ENCODE data around the gene STX10. TPM values are rescaled to one million over a fixed set of nuclear protein-coding genes. Genes with fewer than 3 reads are reported as not detected.

STX10 gene
- total and polyA plus RNA-seq, 9 of the 15 experiments (the other 6 are each of a cell fraction or from before 2014, with no cell fraction given), result 0.51 to 66.3 (median 31.0) TPM

DNA sequence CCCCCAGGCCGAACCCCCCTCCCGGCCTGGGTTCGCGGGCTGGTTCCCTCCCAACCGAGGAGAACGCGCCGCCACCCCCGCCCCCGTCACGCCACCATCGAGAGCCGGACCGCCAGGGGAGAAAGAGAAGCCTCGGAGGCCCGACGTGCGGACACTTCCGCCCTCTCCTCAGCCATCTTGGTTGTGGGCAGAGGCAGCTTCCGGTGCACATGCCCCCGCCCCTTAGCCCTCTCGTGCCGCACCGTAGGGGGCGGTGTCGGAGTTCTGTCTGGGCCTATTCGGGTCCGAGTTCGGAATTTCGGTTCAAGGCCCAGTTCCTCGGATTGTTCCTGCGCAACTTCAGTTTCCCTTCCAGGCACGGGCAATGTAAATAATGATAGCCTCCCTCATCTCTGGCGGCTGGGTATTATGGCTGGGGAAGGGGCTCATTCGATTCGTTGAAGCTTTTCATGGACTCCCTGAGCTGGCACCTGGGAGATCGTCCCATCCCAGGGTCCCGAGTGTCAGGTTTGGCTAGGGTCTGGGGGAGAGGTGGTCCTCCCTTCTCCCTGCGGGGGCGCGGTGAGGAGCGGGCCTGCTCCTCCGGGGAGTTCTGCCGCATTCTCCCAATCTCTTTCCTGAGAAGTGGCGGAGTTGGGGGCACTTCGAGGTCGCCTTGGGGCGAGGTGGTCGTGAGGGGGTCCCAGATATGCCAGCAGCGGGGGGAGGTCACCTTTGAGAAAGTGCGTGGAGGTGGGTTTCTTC is at the start of gene STX10, which contains the start of gene IER2 (continued):
- TF ChIP-seq, protein P1, sequence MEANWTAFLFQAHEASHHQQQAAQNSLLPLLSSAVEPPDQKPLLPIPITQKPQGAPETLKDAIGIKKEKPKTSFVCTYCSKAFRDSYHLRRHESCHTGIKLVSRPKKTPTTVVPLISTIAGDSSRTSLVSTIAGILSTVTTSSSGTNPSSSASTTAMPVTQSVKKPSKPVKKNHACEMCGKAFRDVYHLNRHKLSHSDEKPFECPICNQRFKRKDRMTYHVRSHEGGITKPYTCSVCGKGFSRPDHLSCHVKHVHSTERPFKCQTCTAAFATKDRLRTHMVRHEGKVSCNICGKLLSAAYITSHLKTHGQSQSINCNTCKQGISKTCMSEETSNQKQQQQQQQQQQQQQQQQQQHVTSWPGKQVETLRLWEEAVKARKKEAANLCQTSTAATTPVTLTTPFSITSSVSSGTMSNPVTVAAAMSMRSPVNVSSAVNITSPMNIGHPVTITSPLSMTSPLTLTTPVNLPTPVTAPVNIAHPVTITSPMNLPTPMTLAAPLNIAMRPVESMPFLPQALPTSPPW (CRISPR knock-in tag; IDR thresholded peaks at IDR 0.05), result peak; percentile 91
- TF ChIP-seq MAFK (IDR thresholded peaks at IDR 0.05; ENCODE audit: low read length), result no peak
- TF ChIP-seq, protein P2, sequence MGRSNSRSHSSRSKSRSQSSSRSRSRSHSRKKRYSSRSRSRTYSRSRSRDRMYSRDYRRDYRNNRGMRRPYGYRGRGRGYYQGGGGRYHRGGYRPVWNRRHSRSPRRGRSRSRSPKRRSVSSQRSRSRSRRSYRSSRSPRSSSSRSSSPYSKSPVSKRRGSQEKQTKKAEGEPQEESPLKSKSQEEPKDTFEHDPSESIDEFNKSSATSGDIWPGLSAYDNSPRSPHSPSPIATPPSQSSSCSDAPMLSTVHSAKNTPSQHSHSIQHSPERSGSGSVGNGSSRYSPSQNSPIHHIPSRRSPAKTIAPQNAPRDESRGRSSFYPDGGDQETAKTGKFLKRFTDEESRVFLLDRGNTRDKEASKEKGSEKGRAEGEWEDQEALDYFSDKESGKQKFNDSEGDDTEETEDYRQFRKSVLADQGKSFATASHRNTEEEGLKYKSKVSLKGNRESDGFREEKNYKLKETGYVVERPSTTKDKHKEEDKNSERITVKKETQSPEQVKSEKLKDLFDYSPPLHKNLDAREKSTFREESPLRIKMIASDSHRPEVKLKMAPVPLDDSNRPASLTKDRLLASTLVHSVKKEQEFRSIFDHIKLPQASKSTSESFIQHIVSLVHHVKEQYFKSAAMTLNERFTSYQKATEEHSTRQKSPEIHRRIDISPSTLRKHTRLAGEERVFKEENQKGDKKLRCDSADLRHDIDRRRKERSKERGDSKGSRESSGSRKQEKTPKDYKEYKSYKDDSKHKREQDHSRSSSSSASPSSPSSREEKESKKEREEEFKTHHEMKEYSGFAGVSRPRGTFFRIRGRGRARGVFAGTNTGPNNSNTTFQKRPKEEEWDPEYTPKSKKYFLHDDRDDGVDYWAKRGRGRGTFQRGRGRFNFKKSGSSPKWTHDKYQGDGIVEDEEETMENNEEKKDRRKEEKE (IDR thresholded peaks at IDR 0.05; ENCODE audit: borderline replicate concordance in 1 of 2, control insufficient read depth in 1 of 2, low read depth in 2 of 2, low read length in 1 of 2), result no peak; a peak in 1 of 4 replicates
- TF ChIP-seq ZNF3 (CRISPR knock-in tag; IDR thresholded peaks at IDR 0.05), result no peak
- TF ChIP-seq ZNF197 (CRISPR knock-in tag; IDR thresholded peaks at IDR 0.05; ENCODE audit: low read depth), result no peak
- TF ChIP-seq EP400 (IDR thresholded peaks at IDR 0.05), result peak; percentile 78
- peak; percentile 76; the same call in 1 of the 2 replicates for TF ChIP-seq FOXP1 (CRISPR knock-in tag; IDR thresholded peaks at IDR 0.05)
- no peak for TF ChIP-seq CCAR2 (IDR thresholded peaks at IDR 0.05; ENCODE audit: low read depth, low read length)
- TF ChIP-seq ILF3 (IDR thresholded peaks at IDR 0.05; ENCODE audit: borderline replicate concordance), result no peak
- TF ChIP-seq, protein P3, sequence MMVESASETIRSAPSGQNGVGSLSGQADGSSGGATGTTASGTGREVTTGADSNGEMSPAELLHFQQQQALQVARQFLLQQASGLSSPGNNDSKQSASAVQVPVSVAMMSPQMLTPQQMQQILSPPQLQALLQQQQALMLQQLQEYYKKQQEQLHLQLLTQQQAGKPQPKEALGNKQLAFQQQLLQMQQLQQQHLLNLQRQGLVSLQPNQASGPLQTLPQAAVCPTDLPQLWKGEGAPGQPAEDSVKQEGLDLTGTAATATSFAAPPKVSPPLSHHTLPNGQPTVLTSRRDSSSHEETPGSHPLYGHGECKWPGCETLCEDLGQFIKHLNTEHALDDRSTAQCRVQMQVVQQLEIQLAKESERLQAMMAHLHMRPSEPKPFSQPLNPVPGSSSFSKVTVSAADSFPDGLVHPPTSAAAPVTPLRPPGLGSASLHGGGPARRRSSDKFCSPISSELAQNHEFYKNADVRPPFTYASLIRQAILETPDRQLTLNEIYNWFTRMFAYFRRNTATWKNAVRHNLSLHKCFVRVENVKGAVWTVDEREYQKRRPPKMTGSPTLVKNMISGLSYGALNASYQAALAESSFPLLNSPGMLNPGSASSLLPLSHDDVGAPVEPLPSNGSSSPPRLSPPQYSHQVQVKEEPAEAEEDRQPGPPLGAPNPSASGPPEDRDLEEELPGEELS (CRISPR knock-in tag; IDR thresholded peaks at IDR 0.05; ENCODE audit: borderline replicate concordance), result peak; percentile 50; the same call in 1 of the 2 replicates
- no peak; the same call in 1 of the 2 replicates for TF ChIP-seq CBX1 (IDR thresholded peaks at IDR 0.05; ENCODE audit: low read depth)
- no peak for TF ChIP-seq PTBP1 (IDR thresholded peaks at IDR 0.05; ENCODE audit: low read depth, low read length)
- no peak for TF ChIP-seq STAT5A (IDR thresholded peaks at IDR 0.05; ENCODE audit: borderline replicate concordance, low read length)
- TF ChIP-seq ARID1B (IDR thresholded peaks at IDR 0.05), result peak; percentile 44
- TF ChIP-seq ZNF165 (CRISPR knock-in tag; IDR thresholded peaks at IDR 0.05; ENCODE audit: borderline replicate concordance), result no peak
- no peak for TF ChIP-seq FUS (optimal IDR thresholded peaks at IDR 0.05; ENCODE audit: low read depth, low read length)
- TF ChIP-seq KAT8 (IDR thresholded peaks at IDR 0.05; ENCODE audit: low read depth), result no peak
- TF ChIP-seq TCF7L2 (IDR thresholded peaks at IDR 0.05; ENCODE audit: low read depth, low read length), result no peak
- no peak for TF ChIP-seq KAT2B (IDR thresholded peaks at IDR 0.05; ENCODE audit: low read depth, low read length)
- no peak for TF ChIP-seq RUNX1 (IDR thresholded peaks at IDR 0.05; ENCODE audit: low read depth)
- TF ChIP-seq NFRKB (IDR thresholded peaks at IDR 0.05; ENCODE audit: low read depth), result peak; percentile 68
- TF ChIP-seq, protein P4, sequence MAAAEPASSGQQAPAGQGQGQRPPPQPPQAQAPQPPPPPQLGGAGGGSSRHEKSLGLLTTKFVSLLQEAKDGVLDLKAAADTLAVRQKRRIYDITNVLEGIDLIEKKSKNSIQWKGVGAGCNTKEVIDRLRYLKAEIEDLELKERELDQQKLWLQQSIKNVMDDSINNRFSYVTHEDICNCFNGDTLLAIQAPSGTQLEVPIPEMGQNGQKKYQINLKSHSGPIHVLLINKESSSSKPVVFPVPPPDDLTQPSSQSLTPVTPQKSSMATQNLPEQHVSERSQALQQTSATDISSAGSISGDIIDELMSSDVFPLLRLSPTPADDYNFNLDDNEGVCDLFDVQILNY (CRISPR knock-in tag; IDR thresholded peaks at IDR 0.05), result no peak

Measured in K562 (cell line).